ENCODE measurements around the gene PDK4. TPM values are rescaled to one million over a fixed set of nuclear protein-coding genes. Genes with fewer than 3 reads are reported as not detected.

The PDK4 gene
- total and polyA plus RNA-seq, 7 experiments from 2014 or later: 0.62 to 3.6 (median 1.2) TPM; not detected in 4

GRCh38 chr7:95619517-95619916, 23.2 kb upstream of the PDK4 start:
- DNase-seq (no peak), ATAC-seq (no peak)
- POLR2A ChIA-PET: no interaction called here
- no peak overlapping the region for H3K27ac ChIP-seq (ENCODE audit: low read depth, low read length)
- H3K9me3 ChIP-seq (ENCODE audit: control insufficient read depth in 2 of 3, low read length in 3 of 3): no peaks in the 10 kb centered on the region
- no peaks in the 10 kb centered on the region for H3K27me3 ChIP-seq (ENCODE audit: control insufficient read depth in 2 of 2, insufficient read depth in 2 of 2, low read length in 2 of 2)
- no peaks in the 10 kb centered on the region for H3K36me3 Mint-ChIP-seq
- H3K4me1 ChIP-seq (ENCODE audit: control insufficient read depth in 2 of 2, insufficient read depth in 2 of 2, low read length in 2 of 2): no peaks in the 10 kb centered on the region
- H3K9me3 Mint-ChIP-seq: peaks cover 0 to 11% (median 2%) of the 10 kb centered on the region in 11 donors
- CTCF ChIA-PET: no interaction called here
- no peak overlapping the region for H3K27ac Mint-ChIP-seq
- peaks cover 0 to 2% (median 0%) of the 10 kb centered on the region in 7 donors for H3K4me1 Mint-ChIP-seq
- no peak overlapping the region for H3K4me3 Mint-ChIP-seq
- H3K4me3 ChIP-seq (ENCODE audit: low read length): no peak overlapping the region
- intact Hi-C loops (cut with micrococcal nuclease): no loop called here
- H3K36me3 ChIP-seq (ENCODE audit: control insufficient read depth in 2 of 3, insufficient read depth in 3 of 3, low read length in 3 of 3): no peaks in the 10 kb centered on the region
- H3K27me3 Mint-ChIP-seq: peaks cover 0 to 4% (median 0%) of the 10 kb centered on the region in 5 donors

- no peak overlapping the region for H3K4me3 ChIP-seq (ENCODE audit: low read length)
- peaks cover 0 to 33% (median 11%) of the 10 kb centered on the region in 11 donors for H3K9me3 Mint-ChIP-seq
- H3K27me3 ChIP-seq (ENCODE audit: control insufficient read depth in 2 of 2, insufficient read depth in 2 of 2, low read length in 2 of 2): no peaks in the 10 kb centered on the region
- H3K27ac Mint-ChIP-seq: no peak overlapping the region
- CTCF ChIA-PET: no interaction called here
- POLR2A ChIA-PET: no interaction called here
- intact Hi-C loops (cut with micrococcal nuclease): no loop called here
- peaks cover 0 to 3% (median 0%) of the 10 kb centered on the region in 3 experiments for H3K9me3 ChIP-seq (ENCODE audit: control insufficient read depth in 2 of 3, low read length in 3 of 3)
- H3K27ac ChIP-seq (ENCODE audit: low read depth, low read length): no peak overlapping the region
- no peak overlapping the region for H3K4me3 Mint-ChIP-seq
- ATAC-seq (no peak), DNase-seq (no peak)
- no peaks in the 10 kb centered on the region for H3K4me1 ChIP-seq (ENCODE audit: control insufficient read depth in 2 of 2, insufficient read depth in 2 of 2, low read length in 2 of 2)
- no peaks in the 10 kb centered on the region for H3K36me3 ChIP-seq (ENCODE audit: control insufficient read depth in 2 of 3, insufficient read depth in 3 of 3, low read length in 3 of 3)
- peaks cover 0 to 24% (median 3%) of the 10 kb centered on the region in 5 donors for H3K27me3 Mint-ChIP-seq
- H3K4me1 Mint-ChIP-seq: peaks cover 0 to 3% (median 0%) of the 10 kb centered on the region in 7 donors
- no peaks in the 10 kb centered on the region for H3K36me3 Mint-ChIP-seq
Measured at GRCh38 chr7:95614442-95614940, 18.2 kb upstream of the PDK4 start.

GRCh38 chr7:95611224-95611623, 14.9 kb upstream of the PDK4 start:
- Histone ChIP-seq H3K9me3 (ENCODE audit: control insufficient read depth in 2 of 3, low read length in 3 of 3) (peaks cover 0 to 3% (median 0%) of the 10 kb centered on the region in 3 experiments), H3K4me1 (ENCODE audit: control insufficient read depth in 2 of 2, insufficient read depth in 2 of 2, low read length in 2 of 2) (no peaks in the 10 kb centered on the region), H3K36me3 (ENCODE audit: control insufficient read depth in 2 of 3, insufficient read depth in 3 of 3, low read length in 3 of 3) (no peaks in the 10 kb centered on the region), H3K27me3 (ENCODE audit: control insufficient read depth in 2 of 2, insufficient read depth in 2 of 2, low read length in 2 of 2) (no peaks in the 10 kb centered on the region), H3K27ac (ENCODE audit: low read depth, low read length) (no peak overlapping the region), H3K4me3 (ENCODE audit: low read length) (no peak overlapping the region)
- ChIA-PET CTCF (no interaction called here), POLR2A (no interaction called here)
- Mint-ChIP-seq H3K9me3 (peaks cover 0 to 40% (median 11%) of the 10 kb centered on the region in 11 donors), H3K4me1 (peaks cover 0 to 13% (median 0%) of the 10 kb centered on the region in 7 donors), H3K27ac (no peak overlapping the region), H3K36me3 (no peaks in the 10 kb centered on the region), H3K4me3 (no peak overlapping the region), H3K27me3 (peaks cover 0 to 29% (median 7%) of the 10 kb centered on the region in 5 donors)
- ATAC-seq (no peak), DNase-seq (no peak)
- intact Hi-C loops (cut with micrococcal nuclease): no loop called here

- no peaks in the 10 kb centered on the region for H3K36me3 Mint-ChIP-seq
- H3K27ac Mint-ChIP-seq: no peak overlapping the region
- ChIA-PET POLR2A (interaction anchor here (0.7 kb wide), 1 partner anchor 1567 kb away, joined by 5 read pairs; no protein-coding TSS in a partner anchor), CTCF (interaction anchor here (0.6 kb wide), 1 partner anchor 14 kb away, joined by 3 read pairs; no protein-coding TSS in a partner anchor)
- H3K36me3 ChIP-seq (ENCODE audit: control insufficient read depth in 2 of 3, insufficient read depth in 3 of 3, low read length in 3 of 3): no peaks in the 10 kb centered on the region
- peaks cover 0 to 32% (median 8%) of the 10 kb centered on the region in 11 donors for H3K9me3 Mint-ChIP-seq
- H3K9me3 ChIP-seq (ENCODE audit: control insufficient read depth in 2 of 3, low read length in 3 of 3): peaks cover 0 to 3% (median 0%) of the 10 kb centered on the region in 3 experiments
- H3K4me1 ChIP-seq (ENCODE audit: control insufficient read depth in 2 of 2, insufficient read depth in 2 of 2, low read length in 2 of 2): no peaks in the 10 kb centered on the region
- intact Hi-C loops (cut with micrococcal nuclease): no loop called here
- no peak for ATAC-seq
- H3K4me3 Mint-ChIP-seq: peak overlapping the region in 1 of 10 donors; percentile 29
- peaks cover 0 to 13% (median 0%) of the 10 kb centered on the region in 7 donors for H3K4me1 Mint-ChIP-seq
- no peak overlapping the region for H3K27ac ChIP-seq (ENCODE audit: low read depth, low read length)
- peaks cover 0 to 29% (median 7%) of the 10 kb centered on the region in 5 donors for H3K27me3 Mint-ChIP-seq
- H3K27me3 ChIP-seq (ENCODE audit: control insufficient read depth in 2 of 2, insufficient read depth in 2 of 2, low read length in 2 of 2): no peaks in the 10 kb centered on the region
- no peak for DNase-seq
- no peak overlapping the region for H3K4me3 ChIP-seq (ENCODE audit: low read length)
Measured at GRCh38 chr7:95609277-95609971, 13.1 kb upstream of the PDK4 start.

GRCh38 chr7:95608359-95609173, 12.2 kb upstream of the PDK4 start:
- H3K4me3 Mint-ChIP-seq: peak overlapping the region in 1 of 10 donors; percentile 49

GRCh38 chr7:95607561-95607960, 11.2 kb upstream of the PDK4 start:
- no peak overlapping the region for H3K27ac Mint-ChIP-seq
- no peaks in the 10 kb centered on the region for H3K36me3 Mint-ChIP-seq
- Histone ChIP-seq H3K27ac (ENCODE audit: low read depth, low read length) (no peak overlapping the region), H3K27me3 (ENCODE audit: control insufficient read depth in 2 of 2, insufficient read depth in 2 of 2, low read length in 2 of 2) (no peaks in the 10 kb centered on the region), H3K4me1 (ENCODE audit: control insufficient read depth in 2 of 2, insufficient read depth in 2 of 2, low read length in 2 of 2) (no peaks in the 10 kb centered on the region), H3K9me3 (ENCODE audit: control insufficient read depth in 2 of 3, low read length in 3 of 3) (no peaks in the 10 kb centered on the region), H3K36me3 (ENCODE audit: control insufficient read depth in 2 of 3, insufficient read depth in 3 of 3, low read length in 3 of 3) (no peaks in the 10 kb centered on the region), H3K4me3 (ENCODE audit: low read length) (no peak overlapping the region)
- H3K4me1 Mint-ChIP-seq: peaks cover 0 to 13% (median 0%) of the 10 kb centered on the region in 7 donors
- no peak for ATAC-seq
- peaks cover 0 to 23% (median 7%) of the 10 kb centered on the region in 5 donors for H3K27me3 Mint-ChIP-seq
- no peak for DNase-seq
- ChIA-PET CTCF (no interaction called here), POLR2A (no interaction called here)
- H3K4me3 Mint-ChIP-seq: no peak overlapping the region
- intact Hi-C loops (cut with micrococcal nuclease): no loop called here
- peaks cover 0 to 15% (median 3%) of the 10 kb centered on the region in 11 donors for H3K9me3 Mint-ChIP-seq

More at GRCh38 chr7:95608359-95609173, 12.2 kb upstream of the PDK4 start:
- no peaks in the 10 kb centered on the region for H3K27me3 ChIP-seq (ENCODE audit: control insufficient read depth in 2 of 2, insufficient read depth in 2 of 2, low read length in 2 of 2)
- intact Hi-C loops (cut with micrococcal nuclease): no loop called here
- H3K9me3 ChIP-seq (ENCODE audit: control insufficient read depth in 2 of 3, low read length in 3 of 3): peaks cover 0 to under 1% (median 0%) of the 10 kb centered on the region in 3 experiments
- H3K4me1 Mint-ChIP-seq: peaks cover 0 to 13% (median 0%) of the 10 kb centered on the region in 7 donors
- H3K36me3 ChIP-seq (ENCODE audit: control insufficient read depth in 2 of 3, insufficient read depth in 3 of 3, low read length in 3 of 3): no peaks in the 10 kb centered on the region
- DNase-seq (no peak), ATAC-seq (peak; percentile 91)
- no peak overlapping the region for H3K27ac Mint-ChIP-seq
- H3K27me3 Mint-ChIP-seq: peaks cover 0 to 29% (median 7%) of the 10 kb centered on the region in 5 donors
- no peaks in the 10 kb centered on the region for H3K36me3 Mint-ChIP-seq
- ChIA-PET POLR2A (no interaction called here), CTCF (no interaction called here)
- peaks cover 0 to 24% (median 6%) of the 10 kb centered on the region in 11 donors for H3K9me3 Mint-ChIP-seq
- H3K27ac ChIP-seq (ENCODE audit: low read depth, low read length): no peak overlapping the region
- no peak overlapping the region for H3K4me3 ChIP-seq (ENCODE audit: low read length)
- H3K4me1 ChIP-seq (ENCODE audit: control insufficient read depth in 2 of 2, insufficient read depth in 2 of 2, low read length in 2 of 2): no peaks in the 10 kb centered on the region
